ENCODE results near the gene TSPAN4. TPM values are rescaled to one million over a fixed set of nuclear protein-coding genes. Genes with fewer than 3 reads are reported as not detected.

Gene TSPAN4
- total RNA-seq, 6 experiments from 2014 or later, result 193 to 267 (median 212) TPM

GRCh38 chr11:912266-912665 is 69.6 kb downstream of the TSPAN4 start:
- Mint-ChIP-seq H3K36me3 (ENCODE audit: low read depth) (no peaks in the 10 kb centered on the region), H3K27me3 (ENCODE audit: insufficient read depth) (no peaks in the 10 kb centered on the region; the same call in 1 of the 2 replicates), H3K4me3 (no peak overlapping the region; the same call in 1 of the 2 replicates), H3K27ac (no peak overlapping the region), H3K4me1 (ENCODE audit: low read depth) (peaks cover 24% of the 10 kb centered on the region), H3K9me3 (no peaks in the 10 kb centered on the region)
- TF ChIP-seq CTCF (IDR thresholded peaks at IDR 0.05), result no peak
- DNase-seq, result no peak

GRCh38 chr11:913043-913442 is 70.4 kb downstream of the TSPAN4 start:
- Mint-ChIP-seq H3K27ac (no peak overlapping the region), H3K27me3 (ENCODE audit: insufficient read depth) (no peaks in the 10 kb centered on the region; the same call in 1 of the 2 replicates), H3K36me3 (ENCODE audit: low read depth) (no peaks in the 10 kb centered on the region), H3K9me3 (no peaks in the 10 kb centered on the region), H3K4me3 (no peak overlapping the region), H3K4me1 (ENCODE audit: low read depth) (peaks cover 23% of the 10 kb centered on the region)
- no peak for DNase-seq
- TF ChIP-seq CTCF (IDR thresholded peaks at IDR 0.05), result no peak

GRCh38 chr11:914204-914603 is 71.6 kb downstream of the TSPAN4 start:
- Mint-ChIP-seq H3K4me1 (ENCODE audit: low read depth) (peaks cover 11% of the 10 kb centered on the region), H3K27me3 (ENCODE audit: insufficient read depth) (no peaks in the 10 kb centered on the region; the same call in 1 of the 2 replicates), H3K4me3 (no peak overlapping the region), H3K27ac (no peak overlapping the region), H3K9me3 (no peaks in the 10 kb centered on the region), H3K36me3 (ENCODE audit: low read depth) (no peaks in the 10 kb centered on the region)
- no peak for TF ChIP-seq CTCF (IDR thresholded peaks at IDR 0.05)
- no peak for DNase-seq

GRCh38 chr11:914747-915501 is 72.3 kb downstream of the TSPAN4 start:
- Mint-ChIP-seq H3K27me3 (ENCODE audit: insufficient read depth) (no peaks in the 10 kb centered on the region; the same call in 1 of the 2 replicates), H3K9me3 (no peaks in the 10 kb centered on the region), H3K27ac (no peak overlapping the region), H3K4me1 (ENCODE audit: low read depth) (peaks cover 6% of the 10 kb centered on the region), H3K4me3 (no peak overlapping the region), H3K36me3 (ENCODE audit: low read depth) (no peaks in the 10 kb centered on the region)
- TF ChIP-seq CTCF (IDR thresholded peaks at IDR 0.05), result no peak
- no peak for DNase-seq

Other genes with a start within 250 kb of the TSPAN4 start
- gene IRF7, start 226.9 kb upstream of the TSPAN4 start, total RNA-seq (2021; fragmentation: NEBNext Ultra II Directional; extraction: Animal tissue kit (Norgen Biotek cat#: 25700)), result 1 to 10 TPM; 3.0 to 5.2 (median 4.2) TPM
- not detected for gene CDHR5, start 217.9 kb upstream of the TSPAN4 start, total RNA-seq (2021; fragmentation: NEBNext Ultra II Directional; extraction: Animal tissue kit (Norgen Biotek cat#: 25700))
- not detected for gene SCT, start 215.7 kb upstream of the TSPAN4 start, total RNA-seq (2021; fragmentation: NEBNext Ultra II Directional; extraction: Animal tissue kit (Norgen Biotek cat#: 25700))
- under 1 TPM; 0.14 to 0.61 (median 0.38) TPM for gene DRD4, start 205.6 kb upstream of the TSPAN4 start, total RNA-seq (2021; fragmentation: NEBNext Ultra II Directional; extraction: Animal tissue kit (Norgen Biotek cat#: 25700))
- gene DEAF1, start 147.6 kb upstream of the TSPAN4 start, total RNA-seq (2021; fragmentation: NEBNext Ultra II Directional; extraction: Animal tissue kit (Norgen Biotek cat#: 25700)), result 10 to 100 TPM; 32.2 to 48.1 (median 34.6) TPM
- 10 to 100 TPM; 16.9 to 24.5 (median 19.3) TPM for gene TMEM80, start 147.0 kb upstream of the TSPAN4 start, total RNA-seq (2021; fragmentation: NEBNext Ultra II Directional; extraction: Animal tissue kit (Norgen Biotek cat#: 25700))
- 10 to 100 TPM; 55.5 to 70.1 (median 65.1) TPM for gene EPS8L2, start 136.6 kb upstream of the TSPAN4 start, total RNA-seq (2021; fragmentation: NEBNext Ultra II Directional; extraction: Animal tissue kit (Norgen Biotek cat#: 25700))
- gene TALDO1, start 95.4 kb upstream of the TSPAN4 start, total RNA-seq (2021; fragmentation: NEBNext Ultra II Directional; extraction: Animal tissue kit (Norgen Biotek cat#: 25700)), result 100 to 1,000 TPM; 230 to 351 (median 300) TPM
- gene GATD1, start 65.4 kb upstream of the TSPAN4 start, total RNA-seq (2021; fragmentation: NEBNext Ultra II Directional; extraction: Animal tissue kit (Norgen Biotek cat#: 25700)), result 10 to 100 TPM; 61.0 to 72.7 (median 68.1) TPM
- 10 to 100 TPM in 5 of 6 experiments, 1 to 10 TPM in 1; 8.2 to 12.2 (median 11.0) TPM for gene CEND1, start 52.8 kb upstream of the TSPAN4 start, total RNA-seq (2021; fragmentation: NEBNext Ultra II Directional; extraction: Animal tissue kit (Norgen Biotek cat#: 25700))
- 10 to 100 TPM; 39.7 to 47.3 (median 42.9) TPM for gene SLC25A22, start 44.6 kb upstream of the TSPAN4 start, total RNA-seq (2021; fragmentation: NEBNext Ultra II Directional; extraction: Animal tissue kit (Norgen Biotek cat#: 25700))
- gene PIDD1, start 37.6 kb upstream of the TSPAN4 start, total RNA-seq (2021; fragmentation: NEBNext Ultra II Directional; extraction: Animal tissue kit (Norgen Biotek cat#: 25700)), result 10 to 100 TPM; 11.0 to 15.9 (median 13.7) TPM
- 1,000 to 10,000 TPM; 1,532 to 1,781 (median 1,709) TPM for gene RPLP2, start 32.9 kb upstream of the TSPAN4 start, total RNA-seq (2021; fragmentation: NEBNext Ultra II Directional; extraction: Animal tissue kit (Norgen Biotek cat#: 25700))
- 100 to 1,000 TPM; 103 to 148 (median 130) TPM for gene PNPLA2, start 23.9 kb upstream of the TSPAN4 start, total RNA-seq (2021; fragmentation: NEBNext Ultra II Directional; extraction: Animal tissue kit (Norgen Biotek cat#: 25700))
- gene CRACR2B, start 14.9 kb upstream of the TSPAN4 start, total RNA-seq (2021; fragmentation: NEBNext Ultra II Directional; extraction: Animal tissue kit (Norgen Biotek cat#: 25700)), result 1 to 10 TPM in 4 of 6 experiments, under 1 TPM in 2; 0.63 to 2.2 (median 1.2) TPM
- gene CD151, start 9.9 kb upstream of the TSPAN4 start, total RNA-seq (2021; fragmentation: NEBNext Ultra II Directional; extraction: Animal tissue kit (Norgen Biotek cat#: 25700)), result 1,000 to 10,000 TPM in 1 of 6 experiments, 100 to 1,000 TPM in 5; 719 to 1,001 (median 755) TPM
- gene POLR2L, start 323 bp upstream of the TSPAN4 start, total RNA-seq (2021; fragmentation: NEBNext Ultra II Directional; extraction: Animal tissue kit (Norgen Biotek cat#: 25700)), result 100 to 1,000 TPM; 439 to 504 (median 478) TPM
- 100 to 1,000 TPM; 116 to 145 (median 133) TPM for gene CHID1, start 68.0 kb downstream of the TSPAN4 start, total RNA-seq (2021; fragmentation: NEBNext Ultra II Directional; extraction: Animal tissue kit (Norgen Biotek cat#: 25700))
- 10 to 100 TPM; 65.4 to 73.4 (median 70.9) TPM for gene AP2A2, start 83.0 kb downstream of the TSPAN4 start, total RNA-seq (2021; fragmentation: NEBNext Ultra II Directional; extraction: Animal tissue kit (Norgen Biotek cat#: 25700))
- gene MUC6, start 193.9 kb downstream of the TSPAN4 start, total RNA-seq (2021; fragmentation: NEBNext Ultra II Directional; extraction: Animal tissue kit (Norgen Biotek cat#: 25700)), result not detected
- gene MUC2, start 232.0 kb downstream of the TSPAN4 start, total RNA-seq (2021; fragmentation: NEBNext Ultra II Directional; extraction: Animal tissue kit (Norgen Biotek cat#: 25700)), result under 1 TPM in 1 of 6 experiments, not detected in 5; 0.24 TPM